K562 (cell line): Measurements from ENCODE around the gene RPL7A.

Experiments
- BRF2 ChIP-seq: IDR thresholded peaks from 3 replicates; pipeline ENCODE4 v1.6.1; 2011; ENCODE audit warnings: borderline replicate concordance, mild to moderate bottlenecking; ENCODE audit not compliant: insufficient read length, insufficient read depth
- CTCF ChIP-seq, 3 experiments: IDR thresholded peaks in 2 of 3; conservative IDR thresholded peaks in 1 of 3; 2 replicates each; pipeline ENCODE4 v1.5.1; 2011 to 2012; ENCODE audit warnings: low read length in 3 of 3, mild to moderate bottlenecking in 3 of 3, control low read depth in 2 of 3, improper control_type of control experiment in 1 of 3, inconsistent platforms in 1 of 3, low read depth in 1 of 3, mixed read lengths in 1 of 3, moderate library complexity in 1 of 3; ENCODE audit not compliant: insufficient read depth in 2 of 3
- DPF2 ChIP-seq: fragments of 450-650 bp; IDR thresholded peaks from 2 replicates; pipeline ENCODE4 v1.6.1; 2016
- EGR1 ChIP-seq: fragments of 450-650 bp; conservative IDR thresholded peaks from 2 replicates; pipeline ENCODE4 v1.6.1; 2017; ENCODE audit warnings: mild to moderate bottlenecking
- L3MBTL2 ChIP-seq: fragments of 450-650 bp; IDR thresholded peaks from 2 replicates; pipeline ENCODE4 v1.6.1; 2016; ENCODE audit warnings: mild to moderate bottlenecking, moderate library complexity
- MAFK ChIP-seq: IDR thresholded peaks from 2 replicates; pipeline ENCODE4 v1.6.1; 2011; ENCODE audit warnings: low read length, improper control_type of control experiment
- MEF2D ChIP-seq: conservative IDR thresholded peaks from 2 replicates; pipeline ENCODE4 v1.6.1; 2016; ENCODE audit warnings: low read depth, missing genetic modification characterization, missing compliant biosample characterization
- POLR2AphosphoS5 ChIP-seq: IDR thresholded peaks from 2 replicates; pipeline ENCODE4 v1.6.1; 2011; ENCODE audit warnings: mild to moderate bottlenecking, low read depth, low read length, moderate library complexity; ENCODE audit not compliant: control insufficient read depth, insufficient read depth
- RAD21 ChIP-seq, 2 experiments: fragments of 250-450 bp in 1 of 2; fragments of 450-650 bp in 1 of 2; sonication (Bioruptor Pico) in 1 of 2; formaldehyde crosslinking in 1 of 2; IDR thresholded peaks in 1 of 2; conservative IDR thresholded peaks in 1 of 2; 2 replicates each; pipeline versions ENCODE4 v1.4.0 to v1.8.0; 2020 to 2022; ENCODE audit warnings: mild to moderate bottlenecking in 2 of 2, moderate library complexity in 1 of 2
- SMARCC2 ChIP-seq: fragments of 450-650 bp; IDR thresholded peaks from 2 replicates; pipeline ENCODE4 v1.6.1; 2017; ENCODE audit warnings: antibody characterized with exemption, moderate library complexity, mild to moderate bottlenecking, low read depth
- SP1 ChIP-seq: sonication (generic); formaldehyde crosslinking; IDR thresholded peaks from 2 replicates; pipeline ENCODE4 v1.8.1; 2022; ENCODE audit warnings: mild to moderate bottlenecking, missing genetic modification reagents
- ZNF280A ChIP-seq: fragments of 450-650 bp; IDR thresholded peaks from 2 replicates; pipeline ENCODE4 v1.6.1; 2018; ENCODE audit warnings: mild to moderate bottlenecking, low read depth; ENCODE audit not compliant: partially characterized antibody

- no peak for TF ChIP-seq DPF2
- TF ChIP-seq BRF2 = no peak
- no peak for TF ChIP-seq CTCF (IDR thresholded peaks at IDR 0.05 in 2 of 3, conservative IDR thresholded peaks at IDR 0.05 in 1 of 3; ENCODE audit: insufficient read depth in 2 of 3, low read depth in 1 of 3, low read length in 3 of 3)
- no peak for TF ChIP-seq EGR1
- TF ChIP-seq POLR2AphosphoS5 = no peak
- TF ChIP-seq MAFK = no peak
- TF ChIP-seq SMARCC2 = no peak
- TF ChIP-seq L3MBTL2 = no peak
- no peak for TF ChIP-seq SP1 (CRISPR knock-in tag)
- no peak for TF ChIP-seq RAD21 (CRISPR knock-in tag; conservative IDR thresholded peaks at IDR 0.05 in 1 of 2, IDR thresholded peaks at IDR 0.05 in 1 of 2)
- TF ChIP-seq ZNF280A = no peak
- no peak for TF ChIP-seq MEF2D (tag)
These were observed 30.5 kb downstream of the RPL7A start for GRCh38 chr9:133378408-133378962.
